Body of pancreas (tissue), 4 donors: ENCODE data around the gene ABRACL. TPM values are rescaled to one million over a fixed set of nuclear protein-coding genes. Genes with fewer than 3 reads are reported as not detected.

ENCODE experiments used
- ATAC-seq: fragments of 150-250 bp; one replicate; pipeline ENCODE4 v1.9.1; 2016
- DNase-seq, 4 donors: peaks; one replicate each; pipeline ENCODE4 v3.0.0-alpha.2; 2019
- H3K27ac ChIP-seq, 4 donors: fragments of 200-600 bp; sonication (generic); 1 replicate in 3 of 4; 2 replicates in 1 of 4; pipeline versions ENCODE4 v1.5.1 to v1.6.1; 2016 to 2019; ENCODE audit warnings: mild to moderate bottlenecking in 1 of 4, mixed read lengths in 1 of 4, moderate library complexity in 1 of 4
- H3K27me3 ChIP-seq, 2 donors: fragments of 200-600 bp; sonication (generic); one replicate each; pipeline ENCODE4 v1.6.0; 2016; ENCODE audit warnings: mild to moderate bottlenecking in 1 of 2
- H3K36me3 ChIP-seq, 2 donors: fragments of 200-600 bp; sonication (generic); replicated peaks in 1 of 2; 2 replicates each; pipeline ENCODE4 v1.5.1; 2016; ENCODE audit warnings: low read depth in 2 of 2; ENCODE audit not compliant: insufficient read depth in 1 of 2
- H3K4me1 ChIP-seq: fragments of 200-600 bp; sonication (generic); one replicate; pipeline ENCODE4 v1.6.0; 2016
- H3K4me3 ChIP-seq, 2 donors: fragments of 200-600 bp; sonication (generic); 1 replicate in 1 of 2; 2 replicates in 1 of 2; pipeline ENCODE4 v1.5.1; 2016 to 2019
- H3K9me3 ChIP-seq, 3 donors: fragments of 200-600 bp; sonication (generic); 1 replicate in 2 of 3; 2 replicates in 1 of 3; pipeline ENCODE4 v1.5.1; 2016
- POLR2A ChIP-seq, 3 donors: fragments of 450-650 bp; IDR thresholded peaks; one replicate each; pipeline ENCODE4 v1.6.1; 2016; ENCODE audit warnings: antibody characterized with exemption in 3 of 3, mild to moderate bottlenecking in 2 of 3
- WGBS, 2 donors: methylation state at CpG; one replicate each; pipeline ENCODE4 v1.1.5; 2017; 5-methylcytosine and 5-hydroxymethylcytosine counted together
- intact Hi-C: fragments of 100-400 bp; cut with DNase I; formaldehyde crosslinking; loops from one replicate; pipeline ENCODE4 v1.15.1; 2023
- total RNA-seq, 2 donors: library from RNA; depleted of rRNA; stranded (reverse); fragments of >200 nt; gene quantifications; one replicate each; pipeline ENCODE4 v1.1.0, GENCODE V29; 2016
- TF ChIP-seq, protein P1 (sequence below), 7 experiments: fragments of 450-650 bp in 4 of 7; fragments of 200-600 bp in 3 of 7; sonication (generic) in 3 of 7; IDR thresholded peaks; one replicate each; pipeline ENCODE4 v1.5.1; 2016 to 2019; ENCODE audit warnings: antibody characterized with exemption in 7 of 7

ABRACL gene
- total RNA-seq, 2 donors from 2014 or later = 1.6 to 11.2 TPM

DNA sequence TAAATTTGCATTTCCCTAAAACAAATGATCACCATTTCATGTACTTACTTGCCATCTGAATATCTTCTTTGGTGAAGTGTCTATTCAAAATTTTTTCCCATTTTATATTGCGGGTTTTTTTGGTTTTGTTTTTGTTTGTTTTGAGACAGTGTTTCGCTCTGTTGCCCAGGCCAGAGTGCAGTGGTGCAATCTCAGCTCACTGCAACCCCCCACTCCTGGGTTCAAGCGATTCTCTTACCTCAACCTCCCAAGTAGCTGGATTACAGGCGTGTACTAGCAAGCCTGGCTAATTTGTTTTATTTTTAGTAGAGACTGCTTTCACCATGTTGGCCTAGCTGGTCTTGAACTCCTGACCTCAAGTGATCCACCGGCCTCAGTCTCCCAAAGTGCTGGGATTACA is 31.4 kb upstream of the ABRACL start:
- Histone ChIP-seq H3K4me3 (no peak overlapping the region), H3K9me3 (no peaks in the 10 kb centered on the region), H3K27me3 (no peaks in the 10 kb centered on the region), H3K4me1 (no peaks in the 10 kb centered on the region), H3K36me3 (no peaks in the 10 kb centered on the region), H3K27ac (no peak overlapping the region)
- ATAC-seq = no peak
- 87 to 93% methylated on average over 5 of the region's 5 CpGs for WGBS, 2 donors
- no peak for DNase-seq
- no peak for TF ChIP-seq POLR2A (IDR thresholded peaks at IDR 0.05)
- TF ChIP-seq, protein P1, sequence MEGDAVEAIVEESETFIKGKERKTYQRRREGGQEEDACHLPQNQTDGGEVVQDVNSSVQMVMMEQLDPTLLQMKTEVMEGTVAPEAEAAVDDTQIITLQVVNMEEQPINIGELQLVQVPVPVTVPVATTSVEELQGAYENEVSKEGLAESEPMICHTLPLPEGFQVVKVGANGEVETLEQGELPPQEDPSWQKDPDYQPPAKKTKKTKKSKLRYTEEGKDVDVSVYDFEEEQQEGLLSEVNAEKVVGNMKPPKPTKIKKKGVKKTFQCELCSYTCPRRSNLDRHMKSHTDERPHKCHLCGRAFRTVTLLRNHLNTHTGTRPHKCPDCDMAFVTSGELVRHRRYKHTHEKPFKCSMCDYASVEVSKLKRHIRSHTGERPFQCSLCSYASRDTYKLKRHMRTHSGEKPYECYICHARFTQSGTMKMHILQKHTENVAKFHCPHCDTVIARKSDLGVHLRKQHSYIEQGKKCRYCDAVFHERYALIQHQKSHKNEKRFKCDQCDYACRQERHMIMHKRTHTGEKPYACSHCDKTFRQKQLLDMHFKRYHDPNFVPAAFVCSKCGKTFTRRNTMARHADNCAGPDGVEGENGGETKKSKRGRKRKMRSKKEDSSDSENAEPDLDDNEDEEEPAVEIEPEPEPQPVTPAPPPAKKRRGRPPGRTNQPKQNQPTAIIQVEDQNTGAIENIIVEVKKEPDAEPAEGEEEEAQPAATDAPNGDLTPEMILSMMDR (IDR thresholded peaks at IDR 0.05) = no peak
- intact Hi-C loops = no loop called here

DNA sequence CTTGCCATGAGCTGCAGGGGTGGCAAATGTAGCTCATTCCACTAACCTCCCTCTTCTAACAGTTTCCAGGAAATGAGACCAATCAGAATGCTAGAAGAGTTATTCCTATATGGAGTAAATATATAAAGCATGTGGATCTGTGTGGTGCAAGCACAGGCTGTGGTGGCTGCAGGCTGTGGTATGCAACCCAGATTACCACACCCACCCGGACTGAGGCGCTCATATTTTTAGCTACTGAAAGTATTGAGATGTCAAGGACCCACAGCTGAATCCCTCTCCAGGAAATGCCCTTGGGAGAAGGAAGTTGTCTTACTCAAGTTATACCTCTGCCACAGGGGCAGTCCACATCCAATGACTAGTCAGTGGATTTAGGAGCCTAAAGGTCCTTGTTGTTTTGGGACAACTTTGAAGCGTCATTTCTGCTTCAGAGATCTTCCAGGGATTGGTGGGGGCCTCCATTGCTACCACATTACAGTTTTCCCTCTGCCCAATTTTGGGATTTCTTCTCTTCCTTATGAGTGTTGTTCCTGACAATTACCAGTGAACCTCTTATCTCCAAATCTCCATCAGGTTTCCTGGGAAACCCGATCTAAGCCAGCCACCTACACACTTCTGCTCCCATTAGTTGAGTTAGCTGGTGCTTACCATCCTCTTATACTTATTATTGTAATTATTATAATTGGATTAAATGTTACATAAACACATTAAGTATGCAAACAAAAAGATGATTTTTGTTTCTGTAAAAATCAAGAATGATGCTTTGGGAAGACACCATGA is 28.4 kb upstream of the ABRACL start:
- Histone ChIP-seq H3K4me3 (no peak overlapping the region), H3K9me3 (no peaks in the 10 kb centered on the region), H3K27me3 (no peaks in the 10 kb centered on the region), H3K27ac (no peak overlapping the region), H3K36me3 (no peaks in the 10 kb centered on the region), H3K4me1 (no peaks in the 10 kb centered on the region)
- ATAC-seq = no peak
- TF ChIP-seq POLR2A (IDR thresholded peaks at IDR 0.05) = no peak
- TF ChIP-seq, protein P1 (IDR thresholded peaks at IDR 0.05) = no peak
- no peak for DNase-seq
- intact Hi-C loops = no loop called here
- WGBS, 2 donors = 81% methylated on average over 4 of the region's 4 CpGs

DNA sequence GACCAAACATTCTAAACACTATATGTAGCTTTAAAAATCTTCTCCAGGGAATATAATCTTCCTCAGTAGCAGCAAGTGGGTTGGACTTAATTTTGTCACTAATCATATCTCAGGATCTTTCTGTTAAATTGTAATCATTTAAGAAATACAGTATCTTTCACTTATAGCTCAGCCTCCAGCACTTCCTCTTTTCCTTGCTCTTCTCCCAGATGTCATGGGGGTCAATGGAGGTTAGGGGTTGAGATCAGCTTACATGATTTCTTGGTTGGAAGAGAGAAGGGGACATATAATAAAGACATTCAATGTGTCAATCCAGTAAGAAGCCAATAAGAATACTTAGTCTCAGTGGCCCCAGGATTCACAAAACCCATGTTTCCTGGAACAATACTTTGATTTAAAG is 24.8 kb upstream of the ABRACL start:
- no peaks in the 10 kb centered on the region for H3K27me3 ChIP-seq
- no peaks in the 10 kb centered on the region for H3K4me1 ChIP-seq
- no peak overlapping the region for H3K4me3 ChIP-seq
- H3K36me3 ChIP-seq = no peaks in the 10 kb centered on the region
- TF ChIP-seq, protein P1 (IDR thresholded peaks at IDR 0.05) = no peak
- no peak for TF ChIP-seq POLR2A (IDR thresholded peaks at IDR 0.05)
- no peak overlapping the region for H3K27ac ChIP-seq
- intact Hi-C loops = no loop called here
- no peak for DNase-seq
- H3K9me3 ChIP-seq = no peaks in the 10 kb centered on the region
- ATAC-seq = no peak

DNA sequence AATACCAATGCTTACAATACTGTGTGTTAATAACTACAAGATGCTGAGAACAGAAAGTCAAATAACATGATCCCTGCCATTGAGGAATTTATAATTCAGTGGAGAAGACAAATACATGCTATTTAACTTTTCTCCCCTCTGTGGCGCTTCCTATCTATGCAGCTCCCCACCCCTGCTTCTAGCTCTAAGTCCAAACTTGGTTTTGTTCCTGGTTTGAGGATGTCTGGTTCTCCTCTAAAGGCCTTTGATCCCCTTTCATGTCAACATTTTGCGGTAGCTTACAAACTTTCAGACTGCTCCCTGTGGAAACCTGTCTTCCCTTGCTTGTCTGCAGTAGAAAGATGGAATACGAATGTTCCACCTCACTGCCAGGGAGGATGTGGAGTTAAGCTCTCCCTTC is 22.1 kb upstream of the ABRACL start:
- Histone ChIP-seq H3K36me3 (no peaks in the 10 kb centered on the region), H3K9me3 (no peaks in the 10 kb centered on the region), H3K4me3 (no peak overlapping the region), H3K4me1 (no peaks in the 10 kb centered on the region), H3K27ac (no peak overlapping the region), H3K27me3 (no peaks in the 10 kb centered on the region)
- intact Hi-C loops = no loop called here
- 88 to 96% methylated on average over 3 of the region's 3 CpGs for WGBS, 2 donors
- DNase-seq = no peak
- ATAC-seq = no peak
- TF ChIP-seq, protein P1 (IDR thresholded peaks at IDR 0.05) = no peak

DNA sequence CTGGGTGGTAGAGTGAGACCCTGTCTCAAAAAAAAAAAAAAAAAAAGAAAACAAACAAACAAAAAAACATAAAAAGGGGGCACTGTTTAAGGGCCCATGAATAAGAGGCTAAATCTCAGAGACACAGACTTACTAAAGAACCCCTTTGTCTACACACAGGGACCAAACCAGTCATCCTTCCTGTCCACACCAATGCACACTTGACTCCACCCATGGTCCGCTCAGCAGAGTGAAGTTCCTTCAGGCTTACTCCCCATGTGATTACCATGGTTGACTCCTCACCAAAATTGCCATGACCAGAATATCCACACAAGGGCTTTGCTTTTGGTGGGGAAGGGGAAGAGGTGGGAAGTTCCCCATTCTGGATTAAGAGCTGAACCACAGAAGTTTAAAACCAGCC is 21.1 kb upstream of the ABRACL start:
- 88 to 100% methylated on average over 1 of the region's 1 CpG for WGBS, 2 donors
- Histone ChIP-seq H3K36me3 (no peaks in the 10 kb centered on the region), H3K27ac (no peak overlapping the region), H3K27me3 (no peaks in the 10 kb centered on the region), H3K4me3 (no peak overlapping the region), H3K9me3 (no peaks in the 10 kb centered on the region), H3K4me1 (no peaks in the 10 kb centered on the region)
- no peak for ATAC-seq
- no peak for TF ChIP-seq POLR2A (IDR thresholded peaks at IDR 0.05)
- TF ChIP-seq, protein P1 (IDR thresholded peaks at IDR 0.05) = no peak
- intact Hi-C loops = no loop called here
- DNase-seq = no peak
